GM18511 (cell line): ENCODE data around the gene NFATC2.
"Not testable (repeated sequence)": the region's sequence is repeated elsewhere in the genome, so short reads cannot be mapped to it uniquely, and the experiment has no call there.

Experiments
- ATAC-seq: cut with Tn5 transposase; IDR thresholded peaks from one replicate; pipeline ENCODE4 v1.9.1; 2021; ENCODE audit warnings: mild to moderate bottlenecking, moderate library complexity; ENCODE audit not compliant: unreplicated experiment

The NFATC2 gene

GRCh38 chr20:51480507-51481270 lies 61.8 kb downstream of the NFATC2 start:
- peak; percentile 85 for ATAC-seq

DNA sequence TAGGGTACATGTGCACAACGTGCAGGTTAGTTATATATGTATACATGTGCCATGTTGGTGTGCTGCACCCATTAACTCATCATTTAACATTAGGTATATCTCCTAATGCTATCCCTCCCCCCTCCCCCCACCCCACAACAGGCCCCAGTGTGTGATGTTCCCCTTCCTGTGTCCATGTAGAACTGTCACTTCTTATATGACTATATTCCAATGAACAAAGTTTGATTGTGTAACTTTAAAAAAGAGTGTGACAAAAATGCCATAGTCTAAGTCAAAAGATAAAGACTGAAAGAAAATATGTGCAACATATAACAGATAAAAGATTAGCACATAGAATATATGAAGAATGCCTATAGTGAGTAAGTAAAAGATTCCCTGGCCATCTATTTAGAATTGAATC lies 66.4 kb downstream of the NFATC2 start:
- not testable (repeated sequence) for ATAC-seq

GRCh38 chr20:51473771-51474170 lies 68.7 kb downstream of the NFATC2 start:
- ATAC-seq: no peak

- ATAC-seq: no peak
Measured at GRCh38 chr20:51473256-51473655, 69.3 kb downstream of the NFATC2 start.

DNA sequence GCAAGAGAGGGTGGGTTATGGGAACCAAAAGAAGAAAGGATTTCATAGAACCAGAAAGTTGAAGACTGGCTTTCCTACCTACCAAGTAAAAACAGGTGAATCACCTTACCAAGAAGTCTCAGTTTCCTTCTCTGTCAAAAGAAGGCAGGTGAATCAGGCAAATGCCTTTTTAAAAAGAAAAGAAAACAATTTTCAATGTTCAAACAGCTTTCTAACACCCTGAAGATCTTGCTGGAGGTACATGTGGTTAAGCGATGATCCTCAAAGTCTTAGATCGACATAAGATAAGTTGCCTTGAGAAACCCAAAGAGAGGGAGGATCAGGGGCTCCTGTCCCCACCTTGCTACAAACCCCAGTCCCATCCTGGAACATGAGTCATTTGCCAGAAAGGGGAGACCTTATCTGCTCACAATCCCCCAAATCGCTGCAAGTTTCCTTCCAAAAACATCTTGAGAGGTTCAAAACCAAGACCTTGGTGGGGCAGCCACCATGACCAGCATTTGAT lies 71.6 kb downstream of the NFATC2 start:
- ATAC-seq: no peak

GRCh38 chr20:51470499-51470820 lies 72.1 kb downstream of the NFATC2 start:
- no peak for ATAC-seq

DNA sequence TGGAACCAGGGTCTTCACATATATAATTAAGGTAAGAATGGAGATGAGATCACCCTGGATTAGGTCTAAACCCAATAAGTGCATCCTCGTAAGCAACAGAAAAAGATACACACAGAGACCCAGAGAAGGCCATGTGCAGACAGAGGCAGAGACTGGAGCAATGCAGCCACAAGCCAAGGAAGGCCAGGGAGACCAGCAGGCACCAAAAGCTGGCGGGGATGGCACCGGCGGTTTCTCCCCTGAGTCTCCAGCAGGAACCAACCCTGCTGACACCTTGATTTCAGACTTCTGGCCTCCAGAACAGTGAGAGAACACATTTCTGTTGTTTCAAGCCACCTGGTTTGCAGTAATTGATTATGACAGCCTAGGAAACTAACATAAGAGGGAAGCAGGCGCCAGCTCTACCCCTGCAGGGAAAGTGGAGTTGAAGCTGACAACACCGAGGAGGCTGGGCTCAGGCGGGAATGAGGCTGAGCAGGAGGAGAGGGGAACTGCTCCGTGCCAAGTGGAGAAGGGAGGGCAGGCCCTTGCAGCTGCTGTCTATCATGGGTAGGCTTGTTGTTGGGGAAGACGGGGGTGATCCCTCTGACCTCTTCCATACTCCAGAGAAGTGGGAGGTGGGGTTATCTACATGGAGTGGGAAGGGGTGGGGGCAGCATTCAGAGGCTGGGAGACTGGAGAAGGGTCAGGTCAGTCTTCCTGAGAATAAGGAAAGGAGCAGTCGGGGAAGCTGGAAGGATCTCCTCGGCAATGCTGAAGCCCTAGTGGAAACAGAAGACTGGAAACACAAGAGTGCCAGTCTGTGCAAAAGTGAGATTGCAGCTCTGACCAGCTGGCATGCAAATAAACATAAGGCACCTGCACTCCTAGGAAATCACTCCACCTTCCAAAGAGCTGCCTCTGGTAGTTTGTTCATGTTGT lies 72.7 kb downstream of the NFATC2 start:
- no peak for ATAC-seq

GRCh38 chr20:51469046-51469445 lies 73.5 kb downstream of the NFATC2 start:
- no peak for ATAC-seq

GRCh38 chr20:51468636-51469035 lies 73.9 kb downstream of the NFATC2 start:
- no peak for ATAC-seq

GRCh38 chr20:51467956-51468626 lies 74.4 kb downstream of the NFATC2 start:
- ATAC-seq: no peak

DNA sequence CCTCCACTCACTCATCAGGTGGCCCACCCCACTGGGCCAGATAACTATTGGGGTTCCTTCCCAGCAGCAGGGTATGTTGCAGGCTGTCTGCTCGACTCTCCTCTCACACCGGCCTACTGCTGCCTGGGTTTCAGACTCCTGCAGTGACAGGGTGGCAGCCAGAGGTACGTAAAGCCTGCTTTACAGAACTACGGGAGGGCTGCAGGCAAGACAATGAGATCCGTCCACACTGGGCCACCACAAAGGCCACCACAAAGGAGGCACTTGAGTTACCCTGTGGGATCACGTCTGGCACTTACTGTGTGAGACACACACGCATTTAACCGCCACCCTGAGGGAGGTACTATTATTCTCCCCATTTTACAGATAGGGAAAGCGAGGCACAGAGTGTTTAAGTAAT lies 78.5 kb downstream of the NFATC2 start:
- ATAC-seq: no peak

DNA sequence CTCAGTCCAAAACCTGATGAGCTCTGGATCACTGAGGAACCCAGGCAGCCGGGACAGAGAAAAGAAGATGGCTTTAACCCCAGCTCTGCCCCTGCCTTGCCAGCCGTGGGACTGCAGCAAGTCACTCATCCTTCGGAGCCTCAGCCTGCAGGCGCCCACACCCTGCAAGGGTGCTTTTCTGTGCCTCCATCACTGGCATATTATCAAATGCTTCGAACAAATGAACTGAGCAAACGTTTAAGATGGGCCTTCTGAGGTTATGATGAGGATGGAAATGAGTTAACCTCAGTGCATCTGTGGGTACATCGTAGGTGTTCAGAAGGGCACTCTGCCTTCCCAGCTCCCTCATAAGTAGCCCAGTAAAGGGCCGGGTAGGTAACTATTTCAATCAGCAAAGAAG lies 79.0 kb downstream of the NFATC2 start:
- no peak for ATAC-seq

- no peak for ATAC-seq
Measured at GRCh38 chr20:51462566-51463276, 79.8 kb downstream of the NFATC2 start.

DNA sequence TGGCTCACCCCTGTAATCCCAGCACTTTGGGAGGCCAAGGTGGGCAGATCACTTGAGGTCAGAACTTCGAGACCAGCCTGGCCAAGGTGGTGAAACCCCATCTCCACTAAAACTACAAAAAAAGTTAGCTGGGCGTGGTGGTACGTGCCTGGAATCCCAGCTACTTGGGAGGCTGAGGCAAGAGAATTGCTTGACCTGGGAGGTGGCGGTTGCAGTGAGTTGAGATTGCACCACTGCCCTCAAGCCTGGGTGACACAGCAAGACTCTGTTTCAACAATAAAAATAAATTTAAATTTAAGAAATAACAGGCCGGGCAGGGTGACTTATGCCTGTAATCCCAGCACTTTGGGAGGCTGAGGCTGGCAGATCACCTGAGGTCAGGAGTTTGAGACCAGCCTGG lies 80.7 kb downstream of the NFATC2 start:
- ATAC-seq: not testable (repeated sequence)

- peak; percentile 16 for ATAC-seq
Measured at GRCh38 chr20:51461306-51461705, 81.2 kb downstream of the NFATC2 start.

DNA sequence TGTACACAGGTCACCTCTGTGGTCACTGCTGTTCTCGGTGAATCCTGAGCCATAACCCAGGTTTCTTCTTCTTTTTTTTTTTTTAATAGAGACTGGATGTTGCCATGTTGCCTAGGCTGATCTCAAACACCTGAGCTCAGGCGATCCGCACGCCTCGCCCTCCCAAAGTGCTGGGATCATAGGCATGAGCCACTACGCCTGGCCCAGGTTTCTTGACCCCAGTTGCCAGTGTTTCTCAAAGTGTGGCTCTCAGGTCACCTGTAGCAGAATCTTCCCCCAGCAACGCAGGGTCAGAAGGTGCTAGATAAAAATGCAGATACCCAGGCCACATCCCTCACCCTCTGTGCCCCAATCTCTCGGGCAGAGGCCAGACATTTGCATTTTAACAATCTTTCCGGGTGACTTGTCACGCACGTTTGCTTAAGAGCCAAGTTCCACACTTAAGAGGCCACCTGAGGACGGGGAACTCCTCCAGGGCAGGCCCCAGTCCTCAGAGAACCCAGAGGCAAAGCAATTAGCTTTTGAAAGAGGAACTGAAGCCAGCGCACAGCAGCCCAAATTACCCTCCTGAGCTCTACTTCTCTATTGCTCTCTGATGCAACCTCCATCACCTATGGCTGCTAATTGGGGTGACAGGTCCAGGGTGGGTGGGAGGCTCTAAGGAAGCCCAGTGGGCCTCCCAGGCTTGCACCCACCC lies 81.8 kb downstream of the NFATC2 start:
- peak; percentile 98 for ATAC-seq

- ATAC-seq: no peak
Measured at GRCh38 chr20:51460163-51460562, 82.4 kb downstream of the NFATC2 start.

- no peak for ATAC-seq
Measured at GRCh38 chr20:51458751-51459439, 83.6 kb downstream of the NFATC2 start.

DNA sequence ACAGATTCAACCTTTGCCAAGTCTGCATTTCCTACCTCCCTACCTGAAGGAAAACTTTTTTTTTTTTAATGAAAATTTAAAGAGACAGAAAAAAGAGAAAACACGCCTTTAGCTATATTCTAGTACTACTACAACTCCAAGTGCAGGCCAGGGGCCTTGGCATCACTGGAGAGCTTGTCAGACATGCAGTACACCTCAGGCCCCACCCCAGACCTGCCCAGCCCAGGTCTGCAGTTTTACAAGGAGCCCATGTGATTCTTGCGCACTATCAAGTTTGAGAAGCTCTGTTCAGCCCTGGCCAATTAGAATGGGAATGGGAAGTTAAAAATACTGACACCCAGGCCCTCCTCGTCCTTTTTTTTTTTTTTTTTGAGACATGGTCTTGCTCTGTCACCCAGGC lies 85.0 kb downstream of the NFATC2 start:
- no peak for ATAC-seq
